HL-60/S4 treated with phorbol 12-myristate 13-acetate at 8.2 ng/mL for 4 days and 3 days (cell line): Measurements from ENCODE around the gene STON2.
"Not testable (repeated sequence)": the region's sequence is repeated elsewhere in the genome, so short reads cannot be mapped to it uniquely, and the experiment has no call there.

ENCODE experiments used
- in situ Hi-C: fragments of 300-500 bp; cut with MboI; formaldehyde crosslinking; loops from 2 replicates; pipeline ENCODE4 v1.15.0; 2022; ENCODE audit warnings: low sequenced_read_pairs

The STON2 gene

DNA sequence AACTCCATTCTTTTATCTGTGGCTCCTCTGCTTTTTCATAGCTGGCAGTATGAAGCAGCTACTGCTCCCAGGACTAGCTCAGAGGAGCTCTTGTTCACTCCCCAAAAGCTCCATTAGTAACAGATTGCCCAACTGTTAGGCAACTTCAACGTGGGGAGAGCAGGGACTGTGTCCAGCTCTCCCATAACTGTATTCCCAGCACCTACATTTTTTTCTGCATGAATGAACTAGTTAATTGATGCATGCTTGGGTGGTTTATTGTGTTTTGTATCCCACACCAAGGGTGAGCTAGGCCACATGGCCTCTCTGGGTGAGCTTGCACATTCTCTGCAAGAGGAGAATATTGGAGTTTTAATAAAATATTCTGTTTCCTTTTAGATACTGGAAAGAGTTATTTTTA lies 15.2 kb downstream of the STON2 start:
- in situ Hi-C loops = no loop called here

GRCh38 chr14:81382517-81383225 lies 17.5 kb downstream of the STON2 start:
- in situ Hi-C loops = no loop called here

DNA sequence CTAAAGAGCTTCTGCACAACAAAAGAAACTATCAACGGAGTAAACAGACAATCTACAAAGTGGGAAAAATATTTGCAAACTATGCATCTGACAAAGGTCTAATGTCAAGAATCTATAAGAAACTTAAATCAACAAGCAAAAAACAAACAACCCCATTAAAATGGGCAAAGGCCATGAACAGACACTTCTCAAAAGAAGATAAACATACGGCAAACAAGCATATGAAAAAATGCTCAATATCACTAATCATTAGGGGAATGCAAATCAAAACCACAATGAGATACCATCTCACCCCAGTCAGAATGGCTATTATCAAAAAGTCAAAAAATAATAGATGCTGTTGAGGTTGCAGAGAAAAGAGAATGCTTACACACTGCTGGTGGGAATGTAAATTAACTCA lies 20.1 kb downstream of the STON2 start:
- in situ Hi-C loops = not testable (repeated sequence)

DNA sequence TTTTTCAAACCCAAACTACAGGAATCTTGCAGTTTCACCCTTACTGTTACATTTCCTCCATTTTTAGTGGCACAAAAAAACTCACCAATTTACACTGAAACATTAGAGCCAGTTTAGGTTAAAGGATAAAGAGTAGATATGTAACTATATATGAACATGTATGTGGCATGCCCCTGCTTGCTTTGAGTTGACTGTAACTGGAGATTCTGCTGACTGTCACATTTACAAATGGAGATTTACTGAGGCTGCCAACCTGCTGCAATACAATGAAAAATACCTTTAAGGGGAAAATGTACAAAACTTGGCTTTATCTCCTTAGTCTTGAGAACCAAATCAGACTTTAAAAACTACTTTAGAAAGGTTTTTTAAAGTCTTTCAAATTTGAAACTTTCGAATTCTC lies 28.3 kb downstream of the STON2 start:
- in situ Hi-C loops = no loop called here

DNA sequence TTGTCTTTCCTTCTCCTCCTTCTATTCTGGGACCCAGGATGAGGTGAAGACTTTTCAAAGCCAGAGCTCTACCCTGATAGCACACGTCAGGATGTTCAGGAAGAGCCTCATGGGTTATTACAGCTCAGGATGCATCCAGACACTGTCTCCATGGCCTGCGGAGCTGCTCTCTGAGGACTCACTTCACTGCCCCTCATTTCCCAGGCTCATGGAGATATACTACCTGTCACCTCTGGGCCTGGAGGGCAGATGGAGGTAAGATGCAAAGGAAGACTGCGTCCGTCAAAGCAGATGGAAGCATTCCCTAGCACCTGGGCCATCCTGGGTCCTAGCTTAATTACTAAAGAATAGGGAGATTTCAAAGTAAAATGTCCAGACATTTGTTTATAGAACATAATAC lies 32.6 kb downstream of the STON2 start:
- in situ Hi-C loops = no loop called here

DNA sequence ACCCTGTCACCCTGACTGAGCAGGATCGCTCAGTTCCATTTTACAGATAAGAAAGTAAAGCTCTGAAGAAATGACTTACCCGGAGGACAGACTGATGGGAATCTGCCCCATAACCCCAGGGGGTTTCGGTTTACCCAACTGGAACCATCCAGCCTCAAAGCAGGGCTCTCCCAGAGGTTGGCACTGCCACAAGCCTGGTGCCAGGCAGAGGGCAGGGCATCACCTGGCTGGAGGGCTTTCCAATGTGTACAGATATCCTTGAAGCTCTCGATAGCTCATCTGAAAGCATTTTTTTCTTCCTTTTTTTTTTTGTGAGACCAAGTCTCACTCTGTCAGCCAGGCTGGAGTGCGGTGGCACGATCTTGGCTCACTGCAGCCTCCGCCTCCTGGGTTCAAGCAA lies 33.2 kb downstream of the STON2 start:
- in situ Hi-C loops = no loop called here

DNA sequence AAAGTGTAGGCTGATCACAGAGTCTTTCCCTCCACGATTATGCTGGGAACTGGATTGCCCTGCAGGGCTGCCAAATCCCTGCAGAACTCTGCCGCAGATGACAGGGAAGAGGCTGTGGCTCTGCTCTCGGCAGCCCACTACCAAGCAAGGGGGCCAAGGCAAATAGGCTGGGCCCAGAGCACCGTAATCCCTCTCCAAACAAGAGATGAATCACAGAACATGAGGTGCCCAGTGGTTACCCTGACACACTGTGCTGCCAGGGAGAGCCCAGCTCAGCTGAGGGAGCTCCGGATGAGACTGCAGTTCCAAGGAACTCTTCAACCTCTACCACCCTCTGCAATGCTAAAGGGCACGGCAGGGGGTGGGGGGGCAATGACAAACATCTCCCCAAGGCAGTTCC lies 33.9 kb downstream of the STON2 start:
- in situ Hi-C loops = no loop called here

GRCh38 chr14:81363746-81364378 lies 36.3 kb downstream of the STON2 start:
- in situ Hi-C loops = no loop called here

DNA sequence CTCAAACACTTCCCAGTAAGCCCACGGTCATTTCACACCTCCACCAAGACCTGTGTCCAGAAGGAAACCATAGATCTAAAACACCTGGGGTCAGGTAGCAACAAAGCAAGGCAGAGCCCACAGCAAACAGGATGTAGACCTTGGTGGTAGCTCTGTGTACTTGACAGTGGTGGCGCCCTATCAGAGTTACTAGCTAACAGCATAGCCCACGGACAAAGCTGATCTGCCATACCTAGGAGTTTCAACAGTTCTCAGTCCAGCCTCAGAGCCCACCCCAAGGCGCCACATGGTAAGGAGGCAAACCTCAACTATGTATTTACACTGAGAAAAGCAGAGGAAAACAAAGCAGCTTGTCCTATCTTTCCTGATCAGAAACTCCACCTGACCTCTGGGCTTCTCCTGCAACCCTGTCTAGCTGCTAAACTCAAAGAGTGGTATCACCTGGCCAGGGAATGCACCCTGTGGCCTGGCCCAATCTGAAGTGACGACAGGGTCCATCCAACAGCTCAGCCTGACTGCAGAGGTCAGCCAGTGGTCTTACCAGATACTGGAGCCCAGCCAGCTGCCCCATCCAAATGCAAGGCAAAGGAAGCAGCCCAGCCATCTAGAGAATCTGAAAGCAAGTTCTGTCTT lies 46.3 kb downstream of the STON2 start:
- in situ Hi-C loops = no loop called here

DNA sequence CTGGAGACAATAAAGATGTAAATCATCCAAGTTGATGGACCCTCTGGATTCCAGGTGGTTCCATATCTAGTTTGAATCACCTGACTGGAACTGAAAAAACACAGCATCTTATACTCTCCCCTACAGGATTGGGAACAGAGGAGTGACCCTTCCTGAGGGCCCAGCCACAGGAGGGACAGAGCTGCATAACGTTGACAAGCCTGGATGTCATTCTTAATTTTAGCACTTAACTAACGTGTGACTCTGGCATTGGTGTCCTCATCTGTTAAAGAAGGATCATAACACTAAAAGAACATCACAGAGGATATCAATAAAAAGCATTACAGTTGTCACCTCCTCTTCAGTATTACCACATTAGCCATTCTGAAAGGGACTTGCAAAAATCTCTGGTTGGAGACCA lies 47.7 kb downstream of the STON2 start:
- in situ Hi-C loops = no loop called here

GRCh38 chr14:81351205-81351604 lies 48.9 kb downstream of the STON2 start:
- in situ Hi-C loops = no loop called here

DNA sequence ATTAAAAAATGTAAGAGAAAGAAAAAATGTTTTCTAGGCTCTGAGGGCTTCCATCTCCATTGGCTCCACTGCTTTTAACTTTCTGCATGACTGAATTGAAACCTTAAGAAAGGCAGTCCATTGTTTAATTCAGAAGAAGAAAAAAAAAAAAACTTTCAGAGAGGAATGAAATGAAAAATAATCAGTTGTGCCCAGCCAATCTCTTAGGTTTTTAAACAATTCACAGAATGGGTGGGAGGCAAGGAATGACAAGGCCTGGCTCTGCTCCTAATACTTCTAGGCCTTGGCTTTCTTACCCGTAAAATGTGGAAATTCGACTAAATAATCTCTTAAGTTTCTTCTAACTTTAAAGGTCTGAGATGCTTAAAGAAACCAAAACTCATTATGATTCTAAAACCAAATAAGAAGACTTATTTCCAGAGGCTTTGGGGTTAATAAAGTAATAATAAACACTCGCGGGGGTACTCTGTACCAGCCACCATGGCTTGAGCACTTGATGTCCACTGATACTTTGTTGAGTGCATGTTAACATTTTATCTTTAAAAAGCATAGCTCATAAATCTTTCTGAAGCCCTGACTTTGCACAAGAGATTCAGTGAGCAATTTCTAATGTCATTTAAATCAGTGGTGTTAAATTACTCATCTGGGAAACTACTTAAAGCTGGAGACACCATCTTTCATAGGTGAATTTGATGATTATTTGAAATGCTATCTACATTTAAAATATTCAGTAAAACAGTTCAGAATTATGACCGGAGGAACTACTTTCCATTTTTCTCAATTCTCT lies 49.6 kb downstream of the STON2 start:
- in situ Hi-C loops = no loop called here

DNA sequence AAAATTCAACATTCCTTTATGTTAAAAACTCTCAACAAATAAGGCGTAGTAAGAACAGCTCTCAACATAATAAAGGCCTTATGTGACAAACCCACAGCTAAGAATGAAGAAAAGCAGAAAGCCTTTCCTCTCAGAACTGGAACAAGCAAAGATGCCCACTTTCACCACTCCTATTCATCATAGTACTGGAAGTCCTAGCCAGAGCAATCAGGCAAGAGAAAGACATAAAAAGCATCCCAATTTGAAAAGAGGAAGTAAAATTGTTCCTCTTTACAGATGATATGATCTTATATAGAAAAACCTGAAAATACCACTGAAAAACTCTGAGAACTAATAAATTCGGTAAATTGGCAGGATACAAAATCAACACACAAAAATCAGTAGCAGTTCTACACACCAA lies 52.1 kb downstream of the STON2 start:
- in situ Hi-C loops = no loop called here

- in situ Hi-C loops = no loop called here
Observed at GRCh38 chr14:81345781-81346180, 54.3 kb downstream of the STON2 start.

DNA sequence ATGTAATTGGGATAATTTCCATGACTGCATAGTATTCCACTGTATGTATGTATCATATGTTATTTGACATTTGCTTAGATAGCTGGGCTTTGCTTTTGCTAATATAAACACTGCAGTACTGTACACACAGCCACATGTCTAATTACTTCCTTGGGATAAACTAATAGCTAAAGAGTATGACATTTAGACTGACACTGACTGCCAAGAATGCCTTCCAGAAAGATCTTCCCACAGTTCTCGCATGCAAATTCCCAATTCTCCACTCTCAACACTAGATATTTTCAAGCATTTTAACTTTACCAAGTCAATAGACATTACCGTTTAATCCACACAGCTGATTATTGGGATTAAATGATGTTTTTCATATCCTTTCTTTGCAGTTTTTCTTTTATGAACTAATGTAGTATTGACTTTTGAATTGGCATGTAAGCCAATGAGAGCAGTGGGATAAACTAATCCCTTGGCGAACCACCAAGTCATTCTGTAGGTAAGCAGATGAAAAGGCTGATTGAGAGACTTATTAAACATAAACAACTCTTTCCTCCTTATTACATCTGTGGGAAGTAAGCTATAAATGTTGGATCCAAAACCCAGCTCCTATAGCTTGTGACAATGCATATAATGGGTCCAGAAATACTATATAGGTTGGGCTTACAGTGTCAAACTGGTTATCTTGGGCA lies 55.5 kb downstream of the STON2 start:
- in situ Hi-C loops = no loop called here

DNA sequence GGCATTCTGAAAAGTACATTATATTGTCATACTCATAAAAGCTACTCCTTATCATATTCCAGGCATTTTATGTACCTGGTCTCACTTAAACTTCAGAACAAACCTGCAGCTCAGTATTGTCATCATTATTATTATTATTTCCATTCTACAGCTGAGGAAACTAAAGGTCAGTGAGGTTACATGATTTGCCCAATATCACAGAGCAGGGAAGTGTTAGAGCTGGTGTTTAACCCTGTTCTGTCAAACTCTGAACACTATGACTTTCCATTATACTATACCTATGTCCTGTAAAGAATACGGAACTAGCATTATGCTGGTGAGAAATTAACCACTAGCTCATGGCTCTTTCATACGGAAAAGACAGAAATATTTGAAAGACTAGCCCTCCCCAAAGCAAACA lies 56.4 kb downstream of the STON2 start:
- in situ Hi-C loops = no loop called here

- in situ Hi-C loops = no loop called here
Observed at GRCh38 chr14:81342850-81343580, 57.1 kb downstream of the STON2 start.

- in situ Hi-C loops = no loop called here
Observed at GRCh38 chr14:81341781-81342180, 58.3 kb downstream of the STON2 start.

- in situ Hi-C loops = no loop called here
Observed at GRCh38 chr14:81341370-81341769, 58.8 kb downstream of the STON2 start.

DNA sequence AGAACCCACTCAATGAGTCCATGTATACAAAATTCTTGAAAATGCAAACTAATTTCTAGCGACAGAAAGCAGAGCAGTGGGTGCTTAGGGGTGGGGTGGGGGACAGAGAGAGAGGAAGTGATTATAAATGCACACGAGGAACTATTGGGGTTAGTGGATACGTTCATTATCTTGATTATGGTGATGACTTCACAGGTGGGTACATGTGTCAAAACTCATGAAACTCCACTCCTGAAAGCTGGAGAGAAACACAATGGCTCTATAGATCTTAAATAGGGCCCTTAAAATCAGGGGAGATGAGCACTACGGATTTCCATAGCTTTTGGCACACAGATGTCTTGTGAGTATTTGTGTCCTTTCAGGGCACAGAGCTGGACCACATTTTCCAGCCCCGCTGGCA lies 59.9 kb downstream of the STON2 start:
- in situ Hi-C loops = no loop called here
